CD4-positive, alpha-beta T cell treated with Interleukin-15 for 4 hours (primary cell): ENCODE measurements around the gene GCA.

ENCODE experiments used
- DNase-seq: peaks from one replicate; pipeline ENCODE4 v3.0.0-alpha.2; 2020; ENCODE audit warnings: low spot score

GCA gene

GRCh38 chr2:162343824-162344616 is at the start of gene GCA:
GCA (plus strand) TSS chr2:162344132; CDS start chr2:162344249, 117 bp downstream.
- peak; percentile 97 for DNase-seq

GRCh38 chr2:162295009-162295408 is 48.9 kb upstream of the GCA start:
- DNase-seq: no peak

GRCh38 chr2:162297925-162298552 is 45.9 kb upstream of the GCA start:
- DNase-seq: peak; percentile 78

GRCh38 chr2:162298669-162299335 is 45.1 kb upstream of the GCA start:
- no peak for DNase-seq

- DNase-seq: no peak
These were observed 43.7 kb upstream of the GCA start for GRCh38 chr2:162300266-162300665.

GRCh38 chr2:162301151-162301804 is 42.7 kb upstream of the GCA start:
- DNase-seq: peak; percentile 64

GRCh38 chr2:162301877-162302276 is 42.1 kb upstream of the GCA start:
- DNase-seq: no peak

- DNase-seq: no peak
These were observed 38.0 kb upstream of the GCA start for GRCh38 chr2:162305901-162306300.

GRCh38 chr2:162308747-162309503 is 35.0 kb upstream of the GCA start:
- no peak for DNase-seq

GRCh38 chr2:162312853-162313252 is 31.1 kb upstream of the GCA start:
- no peak for DNase-seq

GRCh38 chr2:162315938-162316337 is 28.0 kb upstream of the GCA start:
- no peak for DNase-seq

GRCh38 chr2:162316590-162316989 is 27.3 kb upstream of the GCA start:
- no peak for DNase-seq

GRCh38 chr2:162317058-162317742 is 26.7 kb upstream of the GCA start:
- DNase-seq: no peak

- DNase-seq: no peak
These were observed 26.0 kb upstream of the GCA start for GRCh38 chr2:162317861-162318327.

- DNase-seq: peak; percentile 82
These were observed 25.4 kb upstream of the GCA start, which contains the start of gene IFIH1 for GRCh38 chr2:162318328-162319180. IFIH1 (minus strand) TSS chr2:162318684; CDS start chr2:162318307, 377 bp downstream.

- no peak for DNase-seq
These were observed 22.9 kb upstream of the GCA start for GRCh38 chr2:162320864-162321517.

- DNase-seq: no peak
These were observed 19.0 kb upstream of the GCA start for GRCh38 chr2:162324953-162325352.

GRCh38 chr2:162327134-162327769 is 16.7 kb upstream of the GCA start:
- peak; percentile 31 for DNase-seq

GRCh38 chr2:162327806-162328205 is 16.1 kb upstream of the GCA start:
- DNase-seq: no peak
